ENCODE results near the gene TRPM4.
"Not testable (repeated sequence)": the region's sequence is repeated elsewhere in the genome, so short reads cannot be mapped to it uniquely, and the experiment has no call there.

Gene TRPM4

DNA sequence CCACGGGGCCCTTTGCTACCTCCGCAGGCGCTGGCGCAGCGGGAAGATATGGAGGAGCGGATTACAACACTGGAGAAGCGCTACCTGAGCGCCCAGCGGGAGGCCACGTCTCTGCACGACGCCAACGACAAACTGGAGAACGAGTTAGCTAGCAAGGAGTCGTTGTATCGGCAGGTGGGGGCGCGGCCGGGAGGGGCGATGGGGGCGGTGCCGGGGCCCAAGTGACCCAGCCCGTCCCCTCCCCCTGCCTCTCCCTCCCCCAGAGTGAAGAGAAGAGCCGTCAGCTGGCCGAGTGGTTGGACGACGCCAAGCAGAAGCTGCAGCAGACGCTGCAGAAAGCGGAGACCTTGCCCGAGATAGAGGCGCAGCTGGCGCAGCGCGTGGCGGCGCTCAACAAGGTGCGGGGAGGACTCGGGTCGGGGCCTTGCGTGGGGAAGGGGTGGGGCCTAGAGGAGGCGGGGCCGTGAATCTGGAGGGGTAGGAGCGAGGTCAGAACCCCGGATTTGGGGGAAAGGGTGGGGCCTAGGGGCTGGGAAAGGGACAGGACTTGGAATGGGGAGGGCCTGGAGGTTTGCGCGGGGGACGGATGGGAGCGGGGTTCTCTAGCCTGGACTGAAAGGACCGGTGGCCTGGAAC is 24.5 kb upstream of the TRPM4 start:
- Mint-ChIP-seq H3K27me3 (peaks cover 37% of the 10 kb centered on the region), H3K36me3 (no peaks in the 10 kb centered on the region), H3K9me3 (no peaks in the 10 kb centered on the region), H3K27ac (no peak overlapping the region), H3K4me1 (peaks cover 19% of the 10 kb centered on the region), H3K4me3 (peak overlapping the region; percentile 54)
- CTCF ChIA-PET = no interaction called here
- peak; percentile 46 for DNase-seq

DNA sequence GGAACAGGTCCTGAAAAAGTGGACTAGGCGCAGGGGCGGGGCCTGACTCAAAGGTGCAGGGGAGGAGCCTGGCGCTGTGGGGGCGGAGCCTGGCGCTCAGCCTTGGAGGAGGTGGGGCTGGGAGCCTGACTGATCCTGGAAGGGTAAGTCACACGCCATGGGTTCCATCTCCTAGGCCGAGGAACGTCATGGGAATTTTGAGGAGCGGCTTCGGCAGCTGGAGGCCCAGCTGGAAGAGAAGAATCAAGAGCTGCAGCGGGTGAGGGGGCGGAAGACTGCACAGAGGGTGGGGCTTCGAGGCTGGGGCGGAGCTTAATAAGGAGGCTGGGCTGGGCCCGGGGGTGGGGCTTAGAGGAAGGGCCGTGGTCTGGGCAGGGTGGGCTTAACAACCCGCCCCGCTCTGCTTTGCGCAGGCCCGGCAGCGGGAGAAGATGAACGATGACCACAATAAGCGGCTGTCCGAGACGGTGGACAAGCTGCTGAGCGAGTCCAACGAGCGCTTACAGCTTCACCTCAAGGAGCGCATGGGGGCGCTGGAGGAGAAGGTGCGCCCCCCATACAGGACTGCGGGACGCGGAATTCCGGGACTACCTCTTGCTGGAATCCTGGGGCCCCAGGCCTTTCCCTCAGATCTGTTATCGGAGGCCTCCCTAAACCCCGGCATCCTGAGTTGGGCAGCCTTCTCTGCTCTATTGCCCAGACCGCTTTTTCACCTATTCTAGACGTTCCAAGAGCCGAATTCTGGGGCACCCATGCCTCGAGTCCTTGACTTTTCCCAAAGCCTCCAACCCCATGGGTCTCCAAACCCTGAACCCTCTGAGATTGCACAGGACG is 23.8 kb upstream of the TRPM4 start:
- H3K4me1 Mint-ChIP-seq = peaks cover 12% of the 10 kb centered on the region
- no peak overlapping the region for H3K27ac Mint-ChIP-seq
- no peaks in the 10 kb centered on the region for H3K9me3 Mint-ChIP-seq
- peaks cover 37% of the 10 kb centered on the region for H3K27me3 Mint-ChIP-seq
- peak; percentile 62 for DNase-seq
- H3K4me3 Mint-ChIP-seq = peak overlapping the region; percentile 54
- CTCF ChIA-PET = interaction anchor here (1.4 kb wide), 1 partner anchor 36 kb away, joined by 3 read pairs; no protein-coding TSS in a partner anchor
- H3K36me3 Mint-ChIP-seq = no peaks in the 10 kb centered on the region

DNA sequence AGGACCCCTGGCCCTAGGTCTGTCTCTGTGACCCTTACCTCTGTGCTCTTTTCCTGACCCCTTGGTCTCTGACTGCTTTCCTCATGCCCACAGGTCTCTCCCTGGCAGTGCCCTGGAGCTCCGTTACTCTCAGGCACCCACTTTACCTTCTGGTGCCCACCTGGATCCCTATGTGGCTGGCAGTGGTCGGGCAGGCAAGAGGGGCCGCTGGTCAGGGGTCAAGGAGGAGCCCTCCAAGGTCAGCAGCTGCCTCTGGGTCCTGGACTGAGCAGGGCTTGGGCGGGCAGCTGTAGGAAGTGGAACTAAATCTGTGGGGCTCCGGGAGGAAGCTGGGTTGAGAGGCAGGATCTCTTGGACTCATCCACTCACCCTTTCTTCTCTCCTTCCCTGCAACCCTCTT is 21.9 kb upstream of the TRPM4 start:
- no peaks in the 10 kb centered on the region for H3K9me3 Mint-ChIP-seq
- no peaks in the 10 kb centered on the region for H3K36me3 Mint-ChIP-seq
- H3K4me3 Mint-ChIP-seq = no peak overlapping the region
- peaks cover 46% of the 10 kb centered on the region for H3K27me3 Mint-ChIP-seq
- peaks cover 12% of the 10 kb centered on the region for H3K4me1 Mint-ChIP-seq
- CTCF ChIA-PET = interaction anchor here (1.6 to 2.0 kb wide), 2 partner anchors 11 to 13 kb away, joined by 4 to 7 read pairs; no protein-coding TSS in a partner anchor
- H3K27ac Mint-ChIP-seq = no peak overlapping the region
- no peak for DNase-seq

DNA sequence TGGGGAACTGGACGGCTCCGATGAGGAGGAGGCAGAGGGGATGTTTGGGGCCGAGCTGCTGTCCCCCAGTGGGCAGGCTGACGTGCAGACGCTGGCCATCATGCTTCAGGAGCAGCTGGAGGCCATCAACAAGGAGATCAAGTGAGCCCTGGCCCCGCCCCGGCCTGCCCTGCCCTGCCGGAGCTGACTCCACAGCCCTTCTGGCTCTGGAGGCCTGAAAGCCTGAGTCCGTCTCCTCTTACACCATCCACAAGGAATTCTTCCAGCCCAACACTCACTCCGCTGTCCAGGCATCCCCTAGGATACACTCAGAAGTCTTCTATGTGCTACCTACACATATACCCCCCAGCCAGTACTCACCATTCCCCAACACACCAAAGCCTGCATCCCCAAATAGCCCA is 20.8 kb upstream of the TRPM4 start:
- CTCF ChIA-PET = interaction anchor here (1.6 to 2.0 kb wide), 2 partner anchors 10 to 12 kb away, joined by 4 to 7 read pairs; no protein-coding TSS in a partner anchor
- DNase-seq = no peak
- H3K4me1 Mint-ChIP-seq = peaks cover 17% of the 10 kb centered on the region
- H3K27ac Mint-ChIP-seq = no peak overlapping the region
- peaks cover 48% of the 10 kb centered on the region for H3K27me3 Mint-ChIP-seq
- H3K9me3 Mint-ChIP-seq = no peaks in the 10 kb centered on the region
- no peaks in the 10 kb centered on the region for H3K36me3 Mint-ChIP-seq
- H3K4me3 Mint-ChIP-seq = no peak overlapping the region

DNA sequence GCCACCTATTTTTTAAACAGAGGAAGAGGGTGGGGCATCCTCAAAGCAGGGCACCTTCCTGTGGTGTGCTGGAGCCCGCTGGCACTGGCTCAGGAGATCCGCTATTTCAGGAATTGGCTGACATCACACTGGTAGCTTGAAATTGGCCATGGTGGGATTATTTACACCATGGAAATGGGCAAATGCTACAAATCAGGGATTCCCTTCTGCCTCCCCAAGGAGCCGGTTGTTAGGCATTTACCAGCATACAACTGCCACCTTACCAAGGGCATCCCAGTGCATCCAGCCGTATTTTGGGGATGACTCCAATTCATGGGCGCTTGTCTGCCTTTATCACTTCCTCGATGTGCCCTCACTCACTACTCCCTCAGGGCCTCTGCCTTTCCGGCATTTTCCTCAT is 16.6 kb upstream of the TRPM4 start:
- H3K27me3 Mint-ChIP-seq = peaks cover 38% of the 10 kb centered on the region
- H3K4me3 Mint-ChIP-seq = no peak overlapping the region
- DNase-seq = no peak
- CTCF ChIA-PET = no interaction called here
- H3K27ac Mint-ChIP-seq = no peak overlapping the region
- no peaks in the 10 kb centered on the region for H3K9me3 Mint-ChIP-seq
- H3K36me3 Mint-ChIP-seq = no peaks in the 10 kb centered on the region
- H3K4me1 Mint-ChIP-seq = peaks cover 21% of the 10 kb centered on the region

DNA sequence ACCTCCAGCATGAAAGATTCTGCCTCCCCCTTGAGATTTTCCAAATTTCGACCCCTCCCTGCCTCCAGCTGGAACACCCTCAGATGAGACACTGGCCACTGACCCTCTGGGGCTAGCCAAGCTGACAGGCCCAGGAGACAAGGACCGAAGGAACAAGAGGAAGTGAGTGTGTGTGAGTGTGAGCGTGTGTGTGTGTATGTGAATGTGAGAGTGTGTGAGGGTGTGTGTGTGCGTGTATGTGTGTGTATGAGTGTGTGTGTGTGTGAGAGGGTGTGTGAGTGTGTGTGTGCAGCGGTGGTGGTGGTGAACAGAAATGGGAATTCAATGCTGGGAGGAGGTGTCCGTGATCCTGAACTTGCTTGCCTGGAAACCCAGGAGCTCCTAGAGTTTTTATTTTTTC is 16.2 kb upstream of the TRPM4 start:
- Mint-ChIP-seq H3K9me3 (no peaks in the 10 kb centered on the region), H3K27me3 (peaks cover 42% of the 10 kb centered on the region), H3K4me3 (no peak overlapping the region), H3K4me1 (peaks cover 25% of the 10 kb centered on the region), H3K36me3 (no peaks in the 10 kb centered on the region), H3K27ac (no peak overlapping the region)
- CTCF ChIA-PET = no interaction called here
- DNase-seq = no peak

DNA sequence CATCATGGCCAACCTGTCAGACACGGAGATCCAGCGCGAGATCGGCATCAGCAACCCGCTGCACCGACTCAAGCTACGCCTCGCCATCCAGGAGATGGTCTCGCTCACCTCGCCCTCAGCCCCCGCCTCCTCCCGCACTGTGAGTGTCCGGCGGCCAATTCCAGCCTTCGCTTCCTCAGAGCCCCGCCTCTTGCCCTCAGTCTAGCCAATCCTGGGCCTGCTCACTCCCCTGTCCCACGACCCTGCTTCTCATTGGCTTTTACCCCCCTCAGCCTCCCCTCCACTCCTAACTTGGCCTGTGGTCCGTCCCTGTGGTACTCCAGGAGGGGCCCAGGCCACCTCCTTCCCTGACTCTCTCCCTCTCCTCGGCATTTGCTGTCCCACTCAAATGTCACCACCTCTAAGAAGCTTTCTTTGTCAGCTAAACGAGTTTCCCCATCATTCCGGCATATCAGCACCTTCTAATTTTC is 14.7 kb upstream of the TRPM4 start:
- H3K27me3 Mint-ChIP-seq = peaks cover 57% of the 10 kb centered on the region
- CTCF ChIA-PET = interaction anchor here (2.9 kb wide), 1 partner anchor 45 kb away, joined by 19 read pairs; no protein-coding TSS in a partner anchor
- no peaks in the 10 kb centered on the region for H3K36me3 Mint-ChIP-seq
- peaks cover 25% of the 10 kb centered on the region for H3K4me1 Mint-ChIP-seq
- H3K4me3 Mint-ChIP-seq = peak overlapping the region; percentile 63
- H3K9me3 Mint-ChIP-seq = no peaks in the 10 kb centered on the region
- peak; percentile 79 for DNase-seq
- no peak overlapping the region for H3K27ac Mint-ChIP-seq

DNA sequence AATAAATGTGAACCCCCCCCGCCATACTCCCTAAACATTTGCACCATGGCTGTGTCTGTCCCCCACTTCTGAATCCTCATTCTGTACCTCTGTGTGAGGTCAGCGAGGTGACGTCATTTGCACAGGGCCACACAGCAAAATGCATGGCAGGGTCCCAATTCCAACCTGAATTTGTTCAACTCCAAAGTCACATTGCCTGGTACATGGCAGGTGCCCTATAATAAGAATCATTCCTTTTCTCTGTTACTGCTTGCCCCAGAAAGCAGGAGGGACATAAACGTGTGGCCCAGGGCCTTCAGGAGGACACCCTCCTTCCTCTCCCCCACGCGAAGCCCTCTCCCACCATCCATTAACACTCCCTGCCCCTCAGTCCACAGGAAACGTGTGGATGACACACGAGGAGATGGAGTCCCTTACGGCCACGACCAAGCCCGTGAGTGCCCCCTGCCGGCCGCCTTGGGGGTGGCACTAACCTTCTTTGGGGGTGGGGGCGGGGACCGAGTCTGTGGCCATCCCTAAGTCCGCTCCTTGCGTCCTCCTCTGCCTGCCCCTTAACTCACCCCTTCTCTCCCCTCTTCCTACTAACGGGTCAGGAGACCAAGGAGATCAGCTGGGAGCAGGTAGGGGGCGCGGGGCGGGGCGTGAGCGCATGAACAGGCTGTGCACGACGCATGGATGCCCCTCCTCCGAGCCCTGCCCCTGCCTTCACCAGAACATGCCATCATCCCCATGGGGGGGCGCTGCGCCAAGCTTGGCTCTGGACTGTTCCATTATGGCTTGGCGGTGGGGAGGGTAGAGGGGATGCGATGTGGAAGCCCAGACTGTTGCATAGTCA is 11.8 kb upstream of the TRPM4 start:
- Mint-ChIP-seq H3K27me3 (peaks cover 77% of the 10 kb centered on the region), H3K36me3 (peaks cover 2% of the 10 kb centered on the region), H3K4me3 (peak overlapping the region; percentile 52), H3K9me3 (no peaks in the 10 kb centered on the region), H3K27ac (no peak overlapping the region), H3K4me1 (peaks cover 41% of the 10 kb centered on the region)
- peak; percentile 82 for DNase-seq
- CTCF ChIA-PET = interaction anchor here (0.6 to 4.2 kb wide), 23 partner anchors 9 to 213 kb away, joined by 3 to 18 read pairs (median 4); partner anchors contain the start of genes HRC, LIN7B and RUVBL2

DNA sequence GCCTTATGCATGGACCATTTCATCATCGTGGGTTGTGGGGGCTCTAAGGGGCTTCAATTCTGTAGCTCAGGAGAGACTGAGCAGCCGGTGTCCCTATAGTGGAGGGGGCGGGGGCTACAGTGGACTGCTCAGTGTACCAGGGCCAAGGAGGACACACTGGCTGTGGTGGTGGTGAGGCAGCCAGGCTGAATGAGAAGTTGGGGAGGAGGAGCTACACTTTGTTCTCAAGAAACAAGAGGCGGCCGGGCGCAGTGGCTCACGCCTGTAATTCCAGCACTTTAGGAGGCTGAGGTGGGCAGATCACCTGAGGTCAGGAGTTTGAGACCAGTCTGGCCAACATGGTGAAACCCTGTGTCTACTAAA is 11.2 kb upstream of the TRPM4 start:
- not testable (repeated sequence) for H3K36me3 Mint-ChIP-seq, H3K4me3 Mint-ChIP-seq, DNase-seq, H3K9me3 Mint-ChIP-seq, H3K27ac Mint-ChIP-seq
- CTCF ChIA-PET = interaction anchor here (0.6 to 4.2 kb wide), 20 partner anchors 9 to 213 kb away, joined by 3 to 18 read pairs (median 5); partner anchors contain the start of genes HRC, LIN7B and RUVBL2
- Mint-ChIP-seq H3K4me1 (peaks cover 43% of the 10 kb centered on the region), H3K27me3 (peaks cover 79% of the 10 kb centered on the region)

DNA sequence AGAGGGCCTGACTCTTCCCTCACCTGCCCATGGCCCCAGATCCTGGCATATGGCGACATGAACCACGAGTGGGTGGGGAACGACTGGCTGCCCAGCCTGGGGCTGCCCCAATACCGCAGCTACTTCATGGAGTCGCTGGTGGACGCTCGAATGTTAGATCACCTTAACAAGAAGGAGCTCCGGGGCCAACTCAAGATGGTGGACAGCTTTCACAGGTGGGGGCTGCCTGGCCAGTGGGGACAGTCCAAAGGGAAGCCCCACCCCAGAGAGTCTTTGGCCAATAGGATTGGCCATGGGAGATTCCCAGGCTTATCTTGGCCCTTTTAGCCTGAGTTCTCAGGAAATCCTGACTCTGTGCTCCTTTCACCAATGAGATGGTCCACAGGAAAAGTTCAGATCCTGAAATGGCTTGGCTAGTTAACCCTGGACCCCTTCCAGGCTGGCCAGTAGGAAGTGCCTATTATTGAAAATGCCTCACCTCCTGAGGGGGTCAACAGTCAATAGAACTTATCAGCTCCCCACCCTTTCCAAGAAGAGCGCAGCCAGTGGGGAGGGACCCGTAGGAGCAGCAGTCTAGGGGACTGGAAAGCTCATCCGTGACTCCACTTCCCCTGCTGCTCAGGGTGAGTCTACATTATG is 9.4 kb upstream of the TRPM4 start:
- H3K27ac Mint-ChIP-seq = peak overlapping the region; percentile 28
- CTCF ChIA-PET = interaction anchor here (0.8 to 4.1 kb wide), 4 partner anchors 12 to 153 kb away, joined by 3 to 15 read pairs (median 4); partner anchors contain the start of gene LIN7B
- peaks cover 38% of the 10 kb centered on the region for H3K4me1 Mint-ChIP-seq
- H3K9me3 Mint-ChIP-seq = peaks cover 4% of the 10 kb centered on the region
- H3K27me3 Mint-ChIP-seq = peaks cover 87% of the 10 kb centered on the region
- DNase-seq = no peak
- peak overlapping the region; percentile 46 for H3K4me3 Mint-ChIP-seq
- H3K36me3 Mint-ChIP-seq = peaks cover 5% of the 10 kb centered on the region

DNA sequence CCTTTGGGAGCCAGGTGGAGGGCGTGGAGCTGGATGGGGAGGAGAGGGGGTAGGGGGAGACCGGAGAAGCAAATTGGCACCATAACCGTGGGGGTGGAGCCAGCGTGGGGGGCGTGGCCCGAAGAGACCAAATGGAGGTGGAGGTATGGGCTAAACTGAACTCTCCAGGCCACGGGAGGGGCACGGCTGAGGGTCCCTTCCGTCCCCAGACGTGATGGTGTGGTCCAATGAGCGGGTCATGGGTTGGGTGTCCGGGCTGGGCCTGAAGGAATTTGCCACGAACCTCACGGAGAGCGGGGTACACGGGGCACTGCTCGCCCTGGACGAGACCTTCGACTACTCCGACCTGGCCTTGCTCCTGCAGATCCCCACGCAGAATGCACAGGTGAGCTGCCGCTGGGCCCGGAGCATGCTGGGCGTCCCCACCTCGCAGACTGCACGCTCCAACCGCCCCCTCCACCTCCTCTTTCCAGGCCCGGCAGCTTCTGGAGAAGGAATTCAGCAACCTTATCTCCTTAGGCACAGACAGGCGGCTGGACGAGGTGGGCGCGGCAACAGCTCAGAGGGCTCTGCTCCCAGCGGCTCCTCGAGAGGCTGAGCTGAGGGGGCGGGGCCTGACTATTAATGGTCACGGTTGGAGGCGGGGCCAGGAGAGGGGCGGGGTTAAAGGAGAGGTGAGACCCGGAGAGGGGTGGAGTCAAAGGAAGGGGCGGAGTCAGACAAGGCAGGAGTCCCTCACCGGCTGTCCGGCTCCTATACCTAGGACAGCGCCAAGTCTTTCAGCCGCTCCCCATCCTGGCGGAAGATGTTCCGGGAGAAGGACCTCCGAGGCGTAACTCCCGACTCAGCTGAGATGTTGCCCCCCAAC is 8.6 kb upstream of the TRPM4 start:
- CTCF ChIA-PET = interaction anchor here (0.8 to 1.6 kb wide), 5 partner anchors 13 to 153 kb away, joined by 3 to 4 read pairs (median 4); partner anchors contain the start of gene LIN7B
- H3K27me3 Mint-ChIP-seq = peaks cover 95% of the 10 kb centered on the region
- DNase-seq = peak; percentile 87
- peak overlapping the region; percentile 28 for H3K27ac Mint-ChIP-seq
- H3K4me1 Mint-ChIP-seq = peaks cover 37% of the 10 kb centered on the region
- peak overlapping the region; percentile 73 for H3K4me3 Mint-ChIP-seq
- H3K9me3 Mint-ChIP-seq = peaks cover 4% of the 10 kb centered on the region
- peaks cover 5% of the 10 kb centered on the region for H3K36me3 Mint-ChIP-seq

DNA sequence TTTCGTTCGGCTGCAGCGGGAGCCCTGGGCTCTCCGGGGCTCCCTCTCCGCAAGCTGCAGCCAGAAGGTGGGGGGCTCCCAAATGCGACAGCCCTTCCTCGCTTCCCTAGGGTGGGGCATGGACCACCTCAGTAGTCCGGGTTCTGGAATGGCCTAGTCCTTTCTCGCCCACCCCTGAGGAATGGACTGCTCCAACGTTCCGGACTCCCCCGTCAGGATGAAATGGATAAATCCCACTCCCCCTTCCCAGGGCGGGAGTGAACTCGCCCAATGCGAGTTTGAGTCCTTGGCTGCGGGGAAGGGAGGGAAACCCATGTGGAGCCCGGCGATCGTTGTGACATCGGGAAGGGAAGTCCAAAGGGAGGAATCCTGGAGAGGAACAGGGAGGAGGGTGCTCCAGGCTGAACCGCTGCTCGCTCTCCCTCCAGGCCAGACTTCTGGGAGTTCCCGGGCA is 7.9 kb upstream of the TRPM4 start:
- peaks cover 37% of the 10 kb centered on the region for H3K4me1 Mint-ChIP-seq
- DNase-seq = no peak
- peaks cover 4% of the 10 kb centered on the region for H3K9me3 Mint-ChIP-seq
- peaks cover 97% of the 10 kb centered on the region for H3K27me3 Mint-ChIP-seq
- H3K4me3 Mint-ChIP-seq = peak overlapping the region; percentile 73
- H3K27ac Mint-ChIP-seq = no peak overlapping the region
- CTCF ChIA-PET = interaction anchor here (0.8 to 1.6 kb wide), 3 partner anchors 14 to 59 kb away, joined by 3 to 4 read pairs (median 4); no protein-coding TSS in a partner anchor
- H3K36me3 Mint-ChIP-seq = peaks cover 5% of the 10 kb centered on the region
